GM12873 (cell line): Measurements from ENCODE around the gene TRHDE.

Experiments
- TF ChIP-seq, protein P1 (sequence below): IDR thresholded peaks from 2 replicates; pipeline ENCODE4 v1.5.1; 2012; ENCODE audit warnings: low read depth, mild to moderate bottlenecking, moderate library complexity, low read length, control low read depth; ENCODE audit not compliant: insufficient read depth; ENCODE audit errors: missing control alignments

The TRHDE gene

DNA sequence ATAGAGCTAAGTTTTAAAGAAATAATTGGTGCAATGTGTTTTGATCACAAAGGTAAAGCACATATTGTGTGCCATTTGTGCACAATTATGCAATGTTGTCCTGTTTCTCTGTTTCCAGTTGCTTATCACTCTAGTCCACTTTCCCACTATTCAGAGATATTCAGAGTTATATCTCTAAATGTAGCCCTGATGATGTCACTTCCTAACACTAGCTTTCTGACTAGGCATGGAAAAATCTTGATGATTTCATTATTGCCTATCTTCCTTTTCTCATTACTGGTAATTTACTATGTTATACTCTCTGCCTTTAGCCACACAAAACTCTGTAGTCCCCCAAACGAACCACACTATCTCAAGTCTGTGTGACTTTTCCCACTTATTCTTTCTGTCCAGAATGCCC, 221.2 kb downstream of the TRHDE start:
- TF ChIP-seq, protein P1, sequence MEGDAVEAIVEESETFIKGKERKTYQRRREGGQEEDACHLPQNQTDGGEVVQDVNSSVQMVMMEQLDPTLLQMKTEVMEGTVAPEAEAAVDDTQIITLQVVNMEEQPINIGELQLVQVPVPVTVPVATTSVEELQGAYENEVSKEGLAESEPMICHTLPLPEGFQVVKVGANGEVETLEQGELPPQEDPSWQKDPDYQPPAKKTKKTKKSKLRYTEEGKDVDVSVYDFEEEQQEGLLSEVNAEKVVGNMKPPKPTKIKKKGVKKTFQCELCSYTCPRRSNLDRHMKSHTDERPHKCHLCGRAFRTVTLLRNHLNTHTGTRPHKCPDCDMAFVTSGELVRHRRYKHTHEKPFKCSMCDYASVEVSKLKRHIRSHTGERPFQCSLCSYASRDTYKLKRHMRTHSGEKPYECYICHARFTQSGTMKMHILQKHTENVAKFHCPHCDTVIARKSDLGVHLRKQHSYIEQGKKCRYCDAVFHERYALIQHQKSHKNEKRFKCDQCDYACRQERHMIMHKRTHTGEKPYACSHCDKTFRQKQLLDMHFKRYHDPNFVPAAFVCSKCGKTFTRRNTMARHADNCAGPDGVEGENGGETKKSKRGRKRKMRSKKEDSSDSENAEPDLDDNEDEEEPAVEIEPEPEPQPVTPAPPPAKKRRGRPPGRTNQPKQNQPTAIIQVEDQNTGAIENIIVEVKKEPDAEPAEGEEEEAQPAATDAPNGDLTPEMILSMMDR = no peak

DNA sequence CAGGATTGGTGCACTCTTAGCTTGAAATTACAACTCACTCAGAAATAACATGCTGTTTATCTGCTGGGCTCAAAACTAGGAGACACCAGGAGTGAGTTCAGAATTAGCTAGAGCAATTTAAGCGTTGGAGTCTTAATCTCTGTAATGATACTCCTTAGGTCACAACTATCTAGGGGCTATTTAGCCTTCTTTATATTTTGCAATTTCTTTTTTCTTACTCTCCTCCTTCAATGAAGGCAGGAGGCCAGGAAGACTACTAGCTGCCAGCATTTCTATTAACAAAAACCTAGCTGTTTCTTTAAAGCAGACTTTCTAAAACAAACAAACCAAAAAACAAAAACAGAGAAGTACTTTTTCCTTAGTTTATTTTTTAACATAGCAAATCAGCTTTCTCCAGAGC, 226.2 kb downstream of the TRHDE start:
- TF ChIP-seq, protein P1 = no peak

DNA sequence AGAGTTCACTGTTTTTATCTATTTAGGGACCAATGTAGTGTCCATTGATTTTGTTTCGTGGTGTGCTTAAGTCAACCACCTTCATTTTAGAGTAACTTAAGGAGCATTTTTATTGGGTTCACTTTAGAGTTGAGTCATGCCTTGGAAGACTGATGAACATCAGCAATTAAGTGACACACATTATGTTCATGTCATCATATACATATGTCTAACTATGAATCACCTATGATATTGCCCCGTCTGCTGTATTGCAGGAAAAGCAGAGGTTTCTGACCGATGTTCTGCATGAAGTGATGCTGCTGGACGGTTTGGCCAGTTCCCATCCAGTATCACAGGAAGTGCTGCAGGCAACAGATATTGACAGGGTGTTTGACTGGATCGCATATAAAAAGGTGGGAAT, 227.1 kb downstream of the TRHDE start:
- TF ChIP-seq, protein P1 = no peak

DNA sequence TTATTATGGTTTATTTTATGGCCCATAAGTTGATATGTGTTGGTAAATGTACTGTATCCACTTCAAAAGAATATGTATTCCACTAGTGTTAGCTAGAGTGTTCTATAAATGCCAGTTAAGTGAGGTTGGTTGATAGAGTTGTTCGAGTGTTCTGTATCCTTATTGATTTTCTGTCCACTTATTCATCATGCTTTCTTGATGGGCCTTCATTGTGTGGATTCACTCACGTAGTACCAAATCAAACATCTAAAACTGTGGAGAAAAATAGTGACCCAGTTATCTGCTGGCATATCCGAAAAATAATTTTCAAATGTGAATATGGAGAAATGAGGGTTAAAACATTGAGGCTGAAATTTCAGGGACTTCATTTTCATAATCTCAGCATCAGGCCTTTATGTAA, 230.4 kb downstream of the TRHDE start:
- TF ChIP-seq, protein P1 = no peak

DNA sequence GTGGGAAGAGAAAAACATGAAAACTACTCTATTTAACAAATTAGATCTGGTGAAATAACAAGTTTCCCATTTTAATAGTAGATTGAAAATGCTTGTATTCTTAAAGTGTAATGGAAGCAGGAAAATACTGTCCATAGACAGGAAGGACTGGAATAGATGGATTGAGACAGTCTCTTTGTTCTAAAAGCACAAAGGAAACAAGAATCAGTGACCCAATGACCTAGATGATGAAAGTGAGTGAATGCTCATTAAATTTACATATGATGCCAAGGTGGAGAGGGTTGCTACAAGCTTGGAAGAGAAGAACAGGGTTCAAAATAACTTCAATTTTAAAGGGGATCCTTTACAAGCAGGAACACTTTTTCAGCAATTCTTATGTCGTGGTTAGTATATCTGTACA, 233.1 kb downstream of the TRHDE start:
- TF ChIP-seq, protein P1 = no peak

DNA sequence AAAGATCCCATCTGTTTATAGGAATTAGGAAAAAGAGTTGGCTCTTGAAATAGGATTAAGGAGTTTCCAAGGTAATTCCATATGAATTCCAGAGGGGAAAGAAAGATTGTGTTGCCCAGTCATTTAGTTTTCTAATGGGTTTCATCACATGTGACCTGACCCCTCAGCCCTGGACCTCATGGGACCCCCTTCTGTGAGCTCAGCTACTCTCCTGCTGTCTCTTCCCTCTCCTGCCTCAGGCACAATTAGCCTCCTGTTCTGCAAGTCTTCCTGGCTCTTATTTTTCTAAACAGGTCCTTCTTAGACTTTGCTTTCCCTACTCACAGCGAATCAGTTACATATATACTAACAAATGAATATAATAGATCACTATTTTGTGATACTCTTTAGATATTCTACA, 237.7 kb downstream of the TRHDE start:
- TF ChIP-seq, protein P1 = no peak

DNA sequence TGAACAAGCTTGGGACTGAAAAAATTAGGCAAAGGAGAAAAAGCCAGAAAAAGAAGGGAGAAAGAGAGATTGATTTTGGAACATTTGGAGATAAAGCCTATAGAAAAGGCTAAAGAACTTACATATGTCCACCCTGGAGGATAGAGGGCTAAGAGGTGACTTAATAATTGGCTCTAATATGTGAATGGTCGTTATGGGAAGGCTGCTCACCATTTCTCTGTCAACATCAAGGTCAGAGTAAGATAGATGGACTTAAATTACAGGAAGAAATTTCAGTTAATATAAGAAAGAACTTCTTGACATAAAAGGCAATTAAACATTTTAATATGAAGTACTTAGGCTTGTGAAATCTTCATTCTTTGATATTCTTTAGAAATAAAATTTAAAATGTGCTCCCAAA, 238.6 kb downstream of the TRHDE start:
- TF ChIP-seq, protein P1 = no peak

DNA sequence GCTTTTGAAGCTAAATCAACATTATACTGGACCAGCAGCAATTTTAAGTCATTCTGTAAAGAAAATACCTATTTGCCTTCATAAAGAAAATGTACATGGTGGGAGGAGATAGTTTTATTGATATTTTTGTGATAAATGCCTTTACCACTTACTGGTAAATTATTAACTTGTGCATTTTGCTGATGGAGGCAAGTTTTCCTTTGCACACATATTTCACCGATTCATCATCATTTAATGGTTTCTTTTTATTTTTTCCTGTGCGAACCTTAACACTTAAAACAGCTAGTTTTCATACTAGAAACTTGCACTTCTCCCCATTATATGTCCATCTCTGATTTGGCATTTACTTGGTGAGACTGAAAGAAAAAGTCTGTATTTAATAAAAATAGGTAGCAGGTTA, 239.3 kb downstream of the TRHDE start:
- TF ChIP-seq, protein P1 = no peak
